Left forelimb (tissue), 1 donor: Measurements from ENCODE around the gene MEF2D.

ENCODE experiments used
- DNase-seq: peaks from one replicate; pipeline ENCODE4 v3.0.0-alpha.2; 2018; ENCODE audit warnings: low spot score

The MEF2D gene

DNA sequence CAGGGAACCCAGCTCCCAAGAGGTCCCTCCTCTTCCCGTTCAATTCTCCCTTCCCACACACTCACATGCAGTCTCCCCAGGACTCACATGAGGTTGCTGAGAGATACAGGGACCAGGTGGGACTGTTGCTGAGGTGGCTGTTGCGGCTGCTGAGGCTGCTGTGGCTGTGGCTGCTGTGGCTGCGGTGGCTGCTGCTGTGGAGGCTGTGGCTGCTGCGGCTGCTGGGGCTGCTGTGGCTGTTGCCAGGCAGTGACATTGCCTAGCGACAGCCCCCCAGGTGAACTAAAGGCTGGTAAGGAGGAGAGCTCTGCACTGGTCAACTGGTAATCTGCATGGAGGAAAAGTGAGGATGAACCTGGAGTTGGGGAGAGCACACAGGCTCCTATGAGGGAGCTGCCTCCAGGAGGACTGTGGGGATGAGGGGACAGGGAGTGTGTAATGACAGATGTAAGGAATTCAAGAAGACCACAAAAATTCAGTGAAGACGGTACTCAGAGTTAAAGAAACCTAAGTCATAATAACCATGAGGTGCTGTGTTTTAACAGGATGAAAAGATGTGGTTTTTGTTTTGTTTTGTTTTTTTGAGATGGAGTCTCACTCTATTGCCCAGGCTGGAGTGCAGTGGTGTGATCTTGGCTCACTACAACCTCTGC lies 31.8 kb downstream of the MEF2D start:
- no peak for DNase-seq

- DNase-seq: no peak
These were observed 32.7 kb downstream of the MEF2D start for GRCh38 chr1:156467906-156468305.

DNA sequence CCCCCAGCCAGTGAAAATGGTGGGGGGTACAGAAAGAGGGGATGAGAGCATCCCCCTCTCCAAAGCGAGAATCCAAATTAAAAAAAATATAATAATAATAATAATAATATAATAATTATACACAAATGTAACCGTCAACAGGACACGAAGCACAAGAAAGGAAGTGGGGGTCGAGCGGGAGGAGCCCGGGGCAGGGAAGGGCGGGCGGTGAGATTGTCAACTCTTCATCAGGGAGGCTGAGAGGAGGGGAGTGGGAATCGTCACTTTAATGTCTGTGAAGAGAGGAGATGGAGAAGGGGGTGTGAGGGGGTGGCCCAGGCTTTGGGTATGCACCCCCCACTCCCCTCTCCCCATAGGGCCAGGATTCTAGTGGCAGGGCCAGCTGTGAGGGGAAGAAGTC lies 33.2 kb downstream of the MEF2D start:
- DNase-seq: no peak

GRCh38 chr1:156465747-156466365 lies 34.7 kb downstream of the MEF2D start:
- no peak for DNase-seq

DNA sequence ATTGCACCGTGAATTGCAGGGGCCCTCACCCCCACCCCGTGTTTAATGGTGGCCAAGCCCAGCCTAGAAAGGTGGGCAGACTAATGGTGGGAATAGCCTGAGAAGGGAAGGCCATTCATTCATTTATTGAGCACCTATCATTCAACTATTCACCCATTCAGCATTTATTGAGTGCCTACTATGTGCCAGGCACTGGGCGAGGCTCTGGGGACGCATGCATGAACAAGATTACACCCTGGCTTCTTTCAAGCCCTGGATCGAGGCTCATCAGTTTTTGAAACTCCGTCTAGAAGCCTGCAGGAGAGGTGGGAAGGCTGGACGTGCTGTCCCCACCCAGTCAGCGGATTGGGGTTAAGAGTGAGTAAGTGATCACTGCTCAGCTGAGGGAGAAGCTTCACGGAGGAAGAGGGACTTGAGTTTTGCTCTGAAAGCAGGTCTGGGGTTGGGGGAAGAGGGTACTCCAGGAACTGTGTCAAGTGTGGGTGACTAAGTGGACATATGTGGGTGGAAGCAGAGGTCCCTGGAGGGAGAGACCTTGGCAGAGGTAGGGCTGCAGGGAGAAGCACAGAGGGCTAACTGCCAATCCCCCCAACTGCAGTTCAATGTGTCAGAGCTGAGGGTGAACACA lies 35.6 kb downstream of the MEF2D start:
- DNase-seq: no peak

GRCh38 chr1:156464335-156464734 lies 36.2 kb downstream of the MEF2D start:
- no peak for DNase-seq

DNA sequence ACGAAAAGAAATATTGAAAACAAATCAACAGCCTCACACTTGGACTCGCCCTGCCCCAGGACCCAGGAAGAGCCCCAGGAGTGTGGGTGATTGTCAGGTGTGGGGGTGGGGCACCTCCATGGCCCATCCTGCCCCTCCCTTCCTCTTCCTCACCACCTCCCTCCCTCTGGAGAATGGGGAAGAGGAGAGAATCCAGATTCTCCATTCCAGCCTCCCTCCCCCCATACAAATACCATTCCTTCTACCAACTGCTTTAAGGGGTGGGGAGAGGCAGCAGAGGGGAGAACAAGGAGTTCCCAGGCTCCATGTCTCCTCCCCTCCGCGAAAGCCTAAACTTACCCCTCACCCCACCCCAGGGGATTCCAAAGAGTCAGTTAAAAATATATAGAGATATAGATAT lies 36.7 kb downstream of the MEF2D start:
- DNase-seq: no peak

- no peak for DNase-seq
These were observed 37.4 kb downstream of the MEF2D start for GRCh38 chr1:156462954-156463795.

DNA sequence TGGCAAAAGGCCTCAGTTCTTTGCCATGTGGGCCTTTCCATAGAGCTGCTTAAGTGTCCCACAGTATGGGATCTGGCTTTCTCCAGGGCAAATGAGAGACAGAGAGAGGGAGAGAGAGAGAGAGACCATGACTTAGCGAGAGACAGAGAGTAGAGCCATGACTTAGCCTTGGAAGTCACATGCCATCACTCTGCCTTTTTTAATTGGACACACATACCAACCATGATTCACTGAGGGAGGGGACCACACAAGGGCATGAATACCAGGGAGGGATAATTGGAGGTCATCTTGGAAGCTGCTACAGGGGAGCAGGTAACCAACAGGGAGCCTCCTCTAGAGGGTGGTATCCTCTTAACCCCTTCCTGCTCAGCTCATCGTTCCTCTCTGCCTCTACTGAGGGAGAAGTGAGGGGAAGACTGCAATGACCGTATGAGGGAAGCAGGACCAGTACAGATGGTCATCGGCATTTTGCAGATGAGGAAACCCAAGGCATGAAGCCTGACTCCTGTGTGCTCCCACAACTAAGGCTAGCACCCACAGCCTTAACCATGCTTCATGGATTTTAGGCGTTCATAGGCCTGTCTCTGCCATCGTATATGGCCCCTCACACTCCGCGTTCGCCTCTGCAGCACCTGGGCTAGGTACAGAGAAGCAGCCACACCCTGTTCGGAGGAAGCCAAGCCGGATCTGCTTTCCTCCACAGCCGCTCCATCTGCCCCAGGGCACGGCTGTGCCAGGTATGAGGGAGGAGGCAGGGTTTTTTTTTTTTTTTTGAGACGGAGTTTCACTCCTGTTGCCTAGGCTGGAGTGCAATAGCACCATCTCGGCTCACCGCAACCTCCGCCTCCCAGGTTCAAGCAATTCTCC lies 38.6 kb downstream of the MEF2D start:
- no peak for DNase-seq

DNA sequence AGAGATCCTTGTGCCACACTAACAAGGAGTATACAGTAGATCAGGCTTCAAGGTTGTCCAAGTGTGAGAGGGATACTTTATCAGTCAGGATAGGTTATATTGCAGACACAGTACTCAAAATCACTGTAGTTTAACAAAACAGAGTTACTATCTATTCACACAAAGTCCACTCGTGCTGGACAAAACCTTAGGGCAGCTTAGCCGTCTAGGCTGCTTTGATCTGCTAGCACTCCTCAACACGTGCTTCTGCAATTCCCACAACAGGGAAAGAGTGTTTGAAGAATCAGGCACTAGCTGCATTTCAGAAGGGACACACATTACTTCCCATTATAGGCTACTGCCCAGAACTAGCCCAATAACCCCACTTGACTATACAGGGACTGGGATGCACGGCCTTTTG lies 39.5 kb downstream of the MEF2D start:
- no peak for DNase-seq

- DNase-seq: no peak
These were observed 40.0 kb downstream of the MEF2D start for GRCh38 chr1:156460525-156460924.

DNA sequence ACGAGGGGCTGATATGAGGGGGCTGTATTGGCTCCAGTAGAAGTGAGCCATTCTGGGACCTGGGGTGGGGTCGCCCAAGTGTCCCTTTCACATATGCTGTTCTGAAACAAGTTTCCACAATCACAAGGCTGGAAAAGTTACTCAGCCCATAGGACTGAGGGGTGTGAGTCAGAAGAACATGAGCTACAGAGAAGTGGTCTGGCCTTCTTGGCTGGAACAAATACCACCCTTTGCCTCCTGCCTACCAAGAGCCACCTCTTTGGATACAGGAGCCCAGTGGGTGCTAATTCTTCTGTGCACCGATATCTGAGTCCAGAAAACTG lies 42.4 kb downstream of the MEF2D start:
- no peak for DNase-seq

- DNase-seq: peak; percentile 92
These were observed 43.7 kb downstream of the MEF2D start for GRCh38 chr1:156456625-156457465.

DNA sequence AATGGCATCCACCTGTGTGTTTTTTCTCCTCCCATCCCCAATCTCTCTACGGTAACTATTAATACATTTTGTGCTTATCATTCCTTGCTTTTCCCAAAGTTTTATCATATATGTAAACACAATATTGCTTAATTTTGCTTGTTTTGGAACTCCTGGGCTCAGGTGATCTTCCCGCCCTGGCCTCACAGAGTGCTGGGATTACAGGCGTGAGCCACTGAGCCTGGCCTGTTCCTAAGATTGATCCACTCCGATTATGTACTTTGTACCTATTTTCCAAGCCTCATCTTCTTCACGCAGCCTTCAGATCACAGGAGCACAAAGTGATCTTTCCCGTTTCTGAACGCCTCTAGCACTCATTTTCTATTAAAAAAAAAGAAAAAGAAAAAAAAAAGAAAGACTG lies 45.2 kb downstream of the MEF2D start:
- no peak for DNase-seq

- DNase-seq: no peak
These were observed 47.7 kb downstream of the MEF2D start for GRCh38 chr1:156452907-156453306.

GRCh38 chr1:156451505-156452160 lies 48.9 kb downstream of the MEF2D start:
- DNase-seq: no peak

DNA sequence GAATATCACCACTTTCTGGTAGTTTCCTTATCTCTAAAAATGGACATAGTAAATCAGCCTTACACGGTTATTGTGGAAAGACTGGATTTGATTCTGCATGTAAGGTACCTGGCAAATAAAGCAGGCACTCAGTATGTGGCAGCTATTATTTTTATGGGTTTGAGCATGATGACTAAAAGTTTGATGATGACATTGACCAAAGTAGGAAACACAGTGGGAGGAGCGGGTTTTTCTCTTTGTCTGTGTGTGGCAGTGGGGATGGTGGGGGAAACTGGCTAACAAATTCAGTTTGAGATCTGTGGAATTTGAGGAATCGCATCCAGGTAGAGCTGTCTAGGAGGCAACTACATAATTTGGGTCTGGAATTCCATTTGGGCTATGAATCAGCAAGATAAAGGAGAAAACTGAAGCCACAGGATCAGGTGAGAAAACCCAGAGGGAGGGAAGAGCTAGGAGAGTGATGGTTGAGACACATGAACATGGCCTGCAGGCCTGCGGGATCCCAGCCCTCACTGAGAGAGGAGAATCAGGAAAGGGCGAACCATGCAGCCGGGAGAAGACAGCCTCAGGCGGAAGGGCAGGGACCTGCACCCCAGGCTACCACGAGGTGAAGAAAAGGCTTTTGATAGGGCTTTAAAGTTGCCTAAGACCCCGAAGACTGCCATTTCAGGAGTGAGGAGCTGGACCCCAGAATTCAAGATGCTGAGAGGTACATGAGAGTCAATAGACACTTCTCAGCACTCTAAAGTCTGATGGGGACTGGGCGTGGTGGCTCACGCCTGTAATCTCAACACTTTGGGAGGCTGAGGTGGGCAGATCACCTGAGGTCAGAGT lies 52.2 kb downstream of the MEF2D start:
- no peak for DNase-seq

- peak; percentile 87 for DNase-seq
These were observed 54.7 kb downstream of the MEF2D start for GRCh38 chr1:156445789-156446263.

- DNase-seq: no peak
These were observed 56.1 kb downstream of the MEF2D start for GRCh38 chr1:156444407-156445001.
